ENCODE results near the gene GCK. TPM values are rescaled to one million over a fixed set of nuclear protein-coding genes. Genes with fewer than 3 reads are reported as not detected.

GCK gene
- total RNA-seq (2014; rRNA removed; shearing (Covaris generic)), result not detected in 2 replicates

- DNase-seq (ENCODE audit: low spot score), result peak; percentile 95
- in situ Hi-C loops (cut with HindIII; ENCODE audit: low sequenced_read_pairs), result no loop called here
Observed at GRCh38 chr7:44189286-44189992, at the start of gene GCK. Gene GCK (minus strand): TSS chr7:44189439. CDS start chr7:44188953, 486 bp downstream.

GRCh38 chr7:44238116-44238695 lies 49.0 kb upstream of the GCK start:
- in situ Hi-C loops (cut with HindIII; ENCODE audit: low sequenced_read_pairs), result no loop called here
- DNase-seq (ENCODE audit: low spot score), result no peak

GRCh38 chr7:44237696-44238095 lies 48.5 kb upstream of the GCK start:
- in situ Hi-C loops (cut with HindIII; ENCODE audit: low sequenced_read_pairs), result no loop called here
- no peak for DNase-seq (ENCODE audit: low spot score)

- in situ Hi-C loops (cut with HindIII; ENCODE audit: low sequenced_read_pairs), result no loop called here
- DNase-seq (ENCODE audit: low spot score), result no peak
Observed at GRCh38 chr7:44236333-44236728, 47.1 kb upstream of the GCK start.

GRCh38 chr7:44235582-44236332 lies 46.5 kb upstream of the GCK start:
- DNase-seq (ENCODE audit: low spot score), result peak; percentile 67

GRCh38 chr7:44235066-44235465 lies 45.8 kb upstream of the GCK start:
- DNase-seq (ENCODE audit: low spot score), result no peak
- in situ Hi-C loops (cut with HindIII; ENCODE audit: low sequenced_read_pairs), result no loop called here

More at GRCh38 chr7:44235582-44236332, 46.5 kb upstream of the GCK start:
- in situ Hi-C loops (cut with HindIII; ENCODE audit: low sequenced_read_pairs), result no loop called here

GRCh38 chr7:44232901-44233715 lies 43.9 kb upstream of the GCK start:
- no peak for DNase-seq (ENCODE audit: low spot score)

GRCh38 chr7:44232396-44232795 lies 43.2 kb upstream of the GCK start:
- in situ Hi-C loops (cut with HindIII; ENCODE audit: low sequenced_read_pairs), result no loop called here
- no peak for DNase-seq (ENCODE audit: low spot score)

More at GRCh38 chr7:44232901-44233715, 43.9 kb upstream of the GCK start:
- in situ Hi-C loops (cut with HindIII; ENCODE audit: low sequenced_read_pairs), result no loop called here

GRCh38 chr7:44231088-44231487 lies 41.8 kb upstream of the GCK start:
- in situ Hi-C loops (cut with HindIII; ENCODE audit: low sequenced_read_pairs), result no loop called here

GRCh38 chr7:44230286-44230685 lies 41.0 kb upstream of the GCK start:
- in situ Hi-C loops (cut with HindIII; ENCODE audit: low sequenced_read_pairs), result no loop called here
- DNase-seq (ENCODE audit: low spot score), result no peak

More at GRCh38 chr7:44231088-44231487, 41.8 kb upstream of the GCK start:
- no peak for DNase-seq (ENCODE audit: low spot score)

- no peak for DNase-seq (ENCODE audit: low spot score)
- in situ Hi-C loops (cut with HindIII; ENCODE audit: low sequenced_read_pairs), result no loop called here
Observed at GRCh38 chr7:44229546-44230105, 40.4 kb upstream of the GCK start.

- in situ Hi-C loops (cut with HindIII; ENCODE audit: low sequenced_read_pairs), result no loop called here
- no peak for DNase-seq (ENCODE audit: low spot score)
Observed at GRCh38 chr7:44228571-44229350, 39.5 kb upstream of the GCK start.

- DNase-seq (ENCODE audit: low spot score), result no peak
- in situ Hi-C loops (cut with HindIII; ENCODE audit: low sequenced_read_pairs), result no loop called here
Observed at GRCh38 chr7:44227911-44228310, 38.7 kb upstream of the GCK start.

GRCh38 chr7:44226396-44226753 lies 37.1 kb upstream of the GCK start:
- in situ Hi-C loops (cut with HindIII; ENCODE audit: low sequenced_read_pairs), result no loop called here
- DNase-seq (ENCODE audit: low spot score), result no peak

- peak; percentile 72 for DNase-seq (ENCODE audit: low spot score)
- in situ Hi-C loops (cut with HindIII; ENCODE audit: low sequenced_read_pairs), result no loop called here
Observed at GRCh38 chr7:44225566-44226395, 36.5 kb upstream of the GCK start.

- DNase-seq (ENCODE audit: low spot score), result no peak
- in situ Hi-C loops (cut with HindIII; ENCODE audit: low sequenced_read_pairs), result no loop called here
Observed at GRCh38 chr7:44224974-44225565, 35.8 kb upstream of the GCK start.
